ENCODE data around the gene KCNH8.

DNA sequence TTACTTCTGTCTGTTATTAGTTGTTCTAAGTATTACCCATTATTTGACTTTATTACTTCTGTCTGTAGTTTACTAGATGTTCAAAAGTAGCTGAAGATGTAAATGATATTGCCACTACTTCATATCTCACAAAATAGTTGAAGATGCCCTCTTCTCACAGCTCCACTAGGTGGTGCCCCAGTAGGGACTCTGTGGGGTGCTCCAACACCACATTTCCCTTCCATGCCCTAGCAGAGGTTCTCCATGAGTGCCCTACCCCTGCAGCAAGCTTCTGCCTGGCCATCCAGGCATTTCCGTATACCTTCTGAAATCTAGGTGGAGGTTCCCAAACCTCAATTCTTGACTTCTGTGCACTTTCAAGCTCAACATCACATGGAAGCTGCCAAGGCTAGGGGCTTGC, 80.8 kb downstream of the KCNH8 start:
- TF ChIP-seq FOXP2 (optimal IDR thresholded peaks at IDR 0.05; ENCODE audit: control extremely low read depth, extremely low read length, insufficient read depth) (no peak), EZH2 (IDR thresholded peaks at IDR 0.05) (no peak), POLR2AphosphoS5 (IDR thresholded peaks at IDR 0.05; ENCODE audit: borderline replicate concordance, low read depth, low read length) (no peak)
